ENCODE data around the gene KCNJ3.

KCNJ3 gene

GRCh38 chr2:154698296-154698720 lies at the start of gene KCNJ3:
Gene KCNJ3, plus strand, starts transcription at chr2:154698695. Its CDS starts 81 bp downstream, at chr2:154698776.
- no peak for DNase-seq (ENCODE audit: low spot score)

DNA sequence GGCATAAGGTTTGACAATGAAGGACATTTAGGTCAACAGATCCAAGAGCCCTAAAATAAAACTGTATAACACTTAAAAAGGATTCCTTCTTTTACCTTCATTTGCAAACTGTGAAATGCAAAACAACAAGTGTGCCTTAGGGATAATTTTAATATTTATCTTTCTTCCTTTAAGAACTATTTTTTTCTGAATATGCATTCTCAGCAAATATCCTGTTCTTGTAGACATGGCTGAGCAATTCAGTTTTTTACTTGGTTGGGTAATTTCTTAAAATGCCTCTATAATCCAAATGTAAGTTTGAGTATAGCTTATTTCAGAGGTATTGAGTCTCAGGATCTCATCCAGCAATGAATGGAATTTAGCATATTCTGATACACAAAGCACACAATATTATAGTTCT lies 43.0 kb upstream of the KCNJ3 start:
- no peak for DNase-seq (ENCODE audit: low spot score)

DNA sequence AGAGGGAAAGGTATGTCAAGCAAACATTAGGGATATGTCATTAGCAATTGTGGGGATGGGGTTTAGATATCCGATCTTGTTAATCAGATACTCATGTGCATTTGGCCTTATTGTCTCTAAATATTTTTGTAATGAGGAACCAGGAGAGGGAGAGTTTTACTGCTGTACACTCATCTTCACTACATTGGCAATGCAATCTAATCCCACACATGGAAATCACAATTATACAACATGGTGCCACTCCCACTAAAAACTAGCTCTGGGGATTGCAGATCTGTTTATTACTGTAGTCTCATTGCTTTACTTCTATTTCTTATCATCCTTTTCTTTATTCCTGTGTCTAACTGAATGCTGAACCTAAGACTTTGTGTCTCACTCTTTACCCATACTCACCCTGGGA lies 39.6 kb upstream of the KCNJ3 start:
- no peak for DNase-seq (ENCODE audit: low spot score)

DNA sequence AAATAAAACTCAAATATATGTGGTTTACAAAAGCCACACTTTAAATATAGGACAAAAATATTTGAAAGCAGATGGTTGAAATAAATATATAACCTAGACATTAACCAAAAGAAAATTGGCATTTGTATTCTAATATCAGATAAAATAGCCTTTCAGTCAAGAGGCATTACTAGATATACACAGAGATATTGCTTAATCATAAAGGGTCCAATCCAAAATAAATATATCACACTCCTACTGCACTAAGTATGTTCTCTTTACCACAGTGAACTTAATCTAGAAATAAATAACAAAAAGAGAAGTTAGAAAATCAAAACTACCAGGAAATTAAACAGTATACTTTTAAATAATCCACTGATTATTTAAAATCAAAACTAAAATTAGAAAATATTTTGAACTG lies 34.2 kb upstream of the KCNJ3 start:
- DNase-seq (ENCODE audit: low spot score), result no peak

GRCh38 chr2:154670083-154670482 lies 28.4 kb upstream of the KCNJ3 start:
- no peak for DNase-seq (ENCODE audit: low spot score)

DNA sequence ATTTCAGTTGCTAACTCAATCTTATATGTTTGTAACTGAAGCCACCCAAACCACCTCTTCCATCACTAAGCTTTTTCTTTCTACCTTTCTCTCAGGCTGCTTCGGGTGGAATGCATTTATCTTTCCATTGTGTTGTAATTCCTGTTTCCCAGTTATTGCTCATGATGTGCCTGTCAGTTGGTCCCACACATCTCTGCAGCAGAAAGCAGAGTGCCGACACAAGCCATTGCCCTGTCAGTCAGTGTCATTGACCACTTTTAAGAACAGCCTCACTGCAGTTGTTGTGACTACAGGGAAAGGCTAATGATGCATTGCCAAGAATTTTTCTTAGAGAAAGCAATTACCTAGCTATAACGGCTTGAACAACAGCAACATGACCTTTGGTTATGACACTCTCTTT lies 24.8 kb upstream of the KCNJ3 start:
- DNase-seq (ENCODE audit: low spot score), result no peak

GRCh38 chr2:154677401-154677800 lies 21.1 kb upstream of the KCNJ3 start:
- DNase-seq (ENCODE audit: low spot score), result no peak

GRCh38 chr2:154681741-154682140 lies 16.8 kb upstream of the KCNJ3 start:
- no peak for DNase-seq (ENCODE audit: low spot score)

- DNase-seq (ENCODE audit: low spot score), result no peak
Observed at GRCh38 chr2:154686162-154686561, 12.3 kb upstream of the KCNJ3 start.

DNA sequence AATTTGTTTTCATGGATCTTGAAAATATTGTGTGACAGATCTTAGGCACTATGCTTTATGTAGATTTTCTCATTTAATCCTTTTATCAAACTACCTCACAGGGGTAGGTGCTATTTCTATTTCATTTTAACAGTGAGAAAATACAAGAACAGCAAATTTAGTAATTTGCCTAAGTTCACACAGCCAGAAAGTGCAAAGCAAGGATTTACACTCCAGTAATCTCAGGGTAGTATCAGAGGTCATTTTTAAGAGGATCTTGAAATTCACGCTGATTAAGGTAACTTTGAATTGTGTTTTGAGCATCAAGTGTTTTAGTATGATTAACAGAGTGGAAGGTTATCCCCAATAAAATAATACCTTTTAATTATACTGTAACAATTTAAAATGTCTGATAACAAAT lies 10.1 kb upstream of the KCNJ3 start:
- no peak for DNase-seq (ENCODE audit: low spot score)

GRCh38 chr2:154689158-154689557 lies 9.3 kb upstream of the KCNJ3 start:
- no peak for DNase-seq (ENCODE audit: low spot score)

DNA sequence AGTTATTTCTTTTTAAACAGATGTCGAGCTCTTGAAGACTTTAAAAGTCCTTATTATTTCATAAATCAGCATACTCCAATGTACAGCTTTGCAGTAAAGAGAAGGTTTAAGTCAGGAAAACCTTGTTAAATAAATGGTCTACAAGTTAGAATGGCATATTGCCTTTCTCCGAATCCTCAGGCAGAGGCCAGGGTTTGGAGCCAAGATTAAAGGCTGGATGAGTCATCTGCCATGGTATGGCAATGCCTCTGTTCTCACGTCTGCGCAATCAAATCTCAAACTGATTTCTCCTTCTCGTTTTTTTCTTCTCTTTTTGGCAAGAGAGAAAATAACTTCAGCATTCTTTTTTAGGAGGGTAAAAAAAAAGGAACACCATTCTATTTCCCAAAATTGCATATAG lies 5.6 kb upstream of the KCNJ3 start:
- DNase-seq (ENCODE audit: low spot score), result no peak

GRCh38 chr2:154693741-154694340 lies 4.7 kb upstream of the KCNJ3 start:
- no peak for DNase-seq (ENCODE audit: low spot score)

DNA sequence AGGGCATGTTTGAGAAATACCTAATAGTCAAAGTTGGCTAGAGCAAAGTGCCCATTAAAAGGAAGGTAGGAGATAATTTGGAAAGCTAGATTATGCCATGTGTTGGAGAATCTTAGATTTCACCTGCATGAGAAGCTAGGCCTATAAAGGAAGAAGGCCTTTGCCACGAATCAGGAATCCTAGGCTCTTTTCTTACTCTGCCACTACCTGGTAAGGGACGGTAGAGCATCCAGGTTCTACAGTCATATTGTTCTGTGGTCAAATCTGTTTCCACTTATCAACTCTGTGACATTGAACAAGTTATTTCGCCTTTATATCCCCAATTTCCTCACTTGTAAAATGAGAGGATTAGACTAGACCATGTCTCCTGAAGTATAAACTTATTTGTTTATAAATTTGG lies 3.6 kb upstream of the KCNJ3 start:
- DNase-seq (ENCODE audit: low spot score), result no peak

DNA sequence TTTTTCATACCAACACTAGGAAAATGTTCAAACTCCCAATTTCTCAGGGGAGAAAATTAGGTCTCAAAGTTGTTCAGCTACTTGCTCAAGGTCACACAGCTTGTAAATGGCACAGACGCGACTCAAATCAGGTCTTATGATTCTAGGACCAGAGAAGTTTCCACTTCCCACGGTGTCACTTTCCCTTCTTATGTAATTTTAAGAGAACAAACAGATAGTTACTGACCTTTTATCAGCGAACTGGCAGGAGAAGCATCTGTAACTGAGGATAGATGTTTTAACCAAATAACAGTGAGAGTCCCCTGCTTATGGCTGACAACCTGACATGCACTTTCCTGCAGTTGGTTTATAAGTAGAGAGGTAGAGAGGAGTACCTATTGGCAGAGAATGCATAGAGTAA lies 2.1 kb upstream of the KCNJ3 start:
- DNase-seq (ENCODE audit: low spot score), result no peak

DNA sequence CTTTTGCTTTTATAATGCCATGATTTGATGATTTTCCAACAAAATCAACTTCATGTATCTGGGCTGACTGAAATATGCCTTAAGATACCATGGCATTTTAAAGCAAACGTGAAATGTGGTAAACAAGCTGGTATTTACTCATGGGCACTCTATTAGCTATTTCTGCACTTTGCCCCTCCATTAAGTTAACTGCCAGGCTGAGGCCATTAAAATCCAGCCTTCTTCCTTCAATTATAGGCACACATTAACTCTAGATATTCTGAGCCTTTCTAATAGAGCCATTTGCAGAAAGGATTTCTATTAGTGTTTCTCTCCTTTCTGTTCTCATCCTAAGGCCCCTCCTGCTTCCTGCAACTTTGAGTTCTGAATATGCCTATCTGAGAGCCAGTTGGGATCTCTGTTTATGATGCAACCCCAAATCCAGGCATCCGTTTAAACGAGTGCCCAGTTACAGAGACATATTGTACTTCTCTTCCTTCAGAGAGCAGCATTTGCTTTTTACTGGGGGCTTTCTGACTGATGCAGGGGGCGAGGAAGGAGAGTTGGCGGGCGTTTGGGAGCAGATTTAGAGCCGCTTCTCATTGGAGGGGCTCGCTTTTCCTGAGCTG lies 1.6 kb upstream of the KCNJ3 start:
- DNase-seq (ENCODE audit: low spot score), result no peak

DNA sequence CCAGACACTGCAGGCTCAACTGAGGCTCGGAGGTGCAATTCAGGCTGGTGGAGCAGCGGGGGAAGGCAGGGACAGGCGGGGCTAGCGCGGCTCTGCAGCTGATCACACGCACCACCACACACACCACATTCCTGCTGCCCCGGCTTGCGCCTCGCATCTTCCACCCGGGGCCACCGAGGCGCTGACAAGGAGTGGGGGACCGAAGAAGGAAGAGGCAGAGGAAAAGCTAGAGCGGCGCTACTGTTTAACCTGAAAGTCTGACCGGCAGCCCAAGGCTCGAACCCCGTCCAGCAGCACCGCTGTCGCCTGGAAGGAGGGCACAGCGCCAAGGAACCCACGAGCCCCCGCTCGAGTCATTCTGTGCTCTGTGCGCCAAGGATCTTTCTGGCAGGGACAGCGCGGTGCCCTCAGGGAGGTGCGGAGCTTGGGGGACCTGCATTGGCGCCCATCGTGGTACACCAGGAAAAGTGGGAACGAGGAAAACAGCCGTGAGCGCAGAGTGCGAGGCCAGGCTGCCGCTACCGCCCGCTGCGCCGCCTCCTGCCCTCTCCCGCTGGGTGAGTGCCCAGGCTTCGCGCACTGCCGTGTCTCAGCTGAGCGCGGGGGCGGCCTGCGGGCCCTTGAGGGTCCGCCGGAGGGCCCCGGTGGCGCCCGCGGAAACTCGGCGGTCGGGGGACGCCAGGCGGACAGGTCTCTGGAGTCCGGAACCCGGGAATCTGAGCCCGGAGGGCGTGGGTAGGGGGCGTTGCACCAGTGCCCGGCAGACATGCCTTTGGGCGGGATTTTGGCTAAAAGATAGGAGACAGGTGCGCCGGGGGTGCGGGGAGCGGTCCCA lies 860 bp upstream of the KCNJ3 start:
- no peak for DNase-seq (ENCODE audit: low spot score)

GRCh38 chr2:154698721-154699574 lies 453 bp downstream of the KCNJ3 start:
- DNase-seq (ENCODE audit: low spot score), result no peak

- no peak for DNase-seq (ENCODE audit: low spot score)
Observed at GRCh38 chr2:154699575-154699930, 1.1 kb downstream of the KCNJ3 start.

DNA sequence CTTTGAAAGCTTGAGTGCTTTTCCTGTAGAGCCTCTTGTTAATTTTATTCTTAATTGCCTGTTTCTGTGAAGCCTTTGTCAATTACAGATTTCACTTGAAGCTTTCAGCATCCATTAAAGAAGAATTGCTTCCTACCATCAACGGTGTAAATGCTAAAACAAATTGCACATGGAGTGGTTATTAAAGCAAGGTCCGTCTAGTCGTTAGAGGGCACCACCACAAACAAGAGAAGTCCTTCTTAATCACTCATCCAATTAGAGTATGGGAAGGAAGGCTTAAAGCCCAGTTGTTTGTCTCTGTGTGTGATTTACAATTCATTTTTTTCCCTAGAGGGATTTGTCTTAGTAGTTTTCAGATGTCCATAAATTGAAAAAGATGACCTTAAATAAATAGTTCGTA lies 1.6 kb downstream of the KCNJ3 start:
- DNase-seq (ENCODE audit: low spot score), result no peak

- no peak for DNase-seq (ENCODE audit: low spot score)
Observed at GRCh38 chr2:154704991-154705390, 6.5 kb downstream of the KCNJ3 start.

DNA sequence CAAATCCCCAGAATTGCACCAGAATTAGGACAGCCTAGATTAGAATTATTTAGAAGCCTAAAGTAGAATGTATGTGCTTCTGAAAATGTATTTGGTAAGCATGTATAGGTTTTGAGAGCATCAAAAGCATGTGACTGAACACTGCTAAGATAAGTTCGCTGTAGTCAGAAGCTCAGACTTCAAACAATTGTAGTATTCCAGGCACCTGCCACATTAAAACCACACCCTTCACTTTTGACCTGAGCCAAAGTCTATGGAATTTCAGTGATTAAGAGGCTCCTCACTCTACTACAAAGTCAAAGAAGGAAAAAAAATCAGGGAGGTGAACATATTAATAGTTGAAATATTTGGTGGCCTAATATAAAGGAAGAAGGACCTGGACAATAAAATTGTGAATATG lies 8.2 kb downstream of the KCNJ3 start:
- no peak for DNase-seq (ENCODE audit: low spot score)
